ENCODE data around the gene MPC1.
"Not testable (repeated sequence)": the region's sequence is repeated elsewhere in the genome, so short reads cannot be mapped to it uniquely, and the experiment has no call there.

The MPC1 gene

GRCh38 chr6:166379103-166379586 is 3.6 kb downstream of the MPC1 start:
- no peak for DNase-seq

- DNase-seq, result no peak
Measured at GRCh38 chr6:166377721-166378120, 5.0 kb downstream of the MPC1 start.

- no peak for DNase-seq
Measured at GRCh38 chr6:166375013-166375412, 7.7 kb downstream of the MPC1 start.

GRCh38 chr6:166370489-166370888 is 12.3 kb downstream of the MPC1 start:
- DNase-seq, result no peak

- no peak for DNase-seq
Measured at GRCh38 chr6:166369782-166370181, 13.0 kb downstream of the MPC1 start.

GRCh38 chr6:166366921-166367320 is 15.8 kb downstream of the MPC1 start:
- no peak for DNase-seq

- DNase-seq, result no peak
Measured at GRCh38 chr6:166365806-166366205, 16.9 kb downstream of the MPC1 start.

GRCh38 chr6:166365221-166365620 is 17.5 kb downstream of the MPC1 start:
- DNase-seq, result no peak

- no peak for DNase-seq
Measured at GRCh38 chr6:166364456-166364855, 18.3 kb downstream of the MPC1 start.

- DNase-seq, result not testable (repeated sequence)
Measured at GRCh38 chr6:166362427-166362826, 20.3 kb downstream of the MPC1 start.

GRCh38 chr6:166361077-166361429 is 21.7 kb downstream of the MPC1 start:
- no peak for DNase-seq

GRCh38 chr6:166360243-166361076 is 22.3 kb downstream of the MPC1 start:
- no peak for DNase-seq

- no peak for DNase-seq
Measured at GRCh38 chr6:166355552-166355951, 27.2 kb downstream of the MPC1 start.

- no peak for DNase-seq
Measured at GRCh38 chr6:166354965-166355364, 27.8 kb downstream of the MPC1 start.

GRCh38 chr6:166354143-166354542 is 28.6 kb downstream of the MPC1 start:
- no peak for DNase-seq

GRCh38 chr6:166353507-166353906 is 29.2 kb downstream of the MPC1 start:
- no peak for DNase-seq

- DNase-seq, result no peak
Measured at GRCh38 chr6:166352923-166353322, 29.8 kb downstream of the MPC1 start.

- DNase-seq, result peak; percentile 9
Measured at GRCh38 chr6:166351715-166352285, 30.9 kb downstream of the MPC1 start.

GRCh38 chr6:166348305-166348949 is 34.3 kb downstream of the MPC1 start:
- no peak for DNase-seq

- DNase-seq, result no peak
Measured at GRCh38 chr6:166346965-166347364, 35.8 kb downstream of the MPC1 start.

- no peak for DNase-seq
Measured at GRCh38 chr6:166346449-166346848, 36.3 kb downstream of the MPC1 start.

- not testable (repeated sequence) for DNase-seq
Measured at GRCh38 chr6:166345672-166346071, 37.1 kb downstream of the MPC1 start.

GRCh38 chr6:166344921-166345320 is 37.8 kb downstream of the MPC1 start:
- not testable (repeated sequence) for DNase-seq

- DNase-seq, result no peak
Measured at GRCh38 chr6:166344240-166344639, 38.5 kb downstream of the MPC1 start.

Measured in eye (tissue), 1 donor.